Left renal cortex interstitium (tissue), 4 donors: Measurements from ENCODE around the gene TMSB4X. TPM values are rescaled to one million over a fixed set of nuclear protein-coding genes. Genes with fewer than 3 reads are reported as not detected.

ENCODE experiments used
- DNase-seq, 4 donors: peaks; one replicate each; pipeline ENCODE4 v3.0.0-alpha.2; 2013; ENCODE audit warnings: low read depth in 4 of 4, low spot score in 2 of 4, missing footprints in 1 of 4
- polyA plus RNA-seq, 4 donors: library from polyadenylated mRNA; unstranded; fragments of 120-200 nt; gene quantifications; one replicate each; pipeline ENCODE4 v1.2.1, GENCODE V29; 2013; ENCODE audit not compliant: insufficient read length in 4 of 4

Gene TMSB4X
- polyA plus RNA-seq, 4 donors = 2,558 to 3,753 (median 3,159) TPM

DNA sequence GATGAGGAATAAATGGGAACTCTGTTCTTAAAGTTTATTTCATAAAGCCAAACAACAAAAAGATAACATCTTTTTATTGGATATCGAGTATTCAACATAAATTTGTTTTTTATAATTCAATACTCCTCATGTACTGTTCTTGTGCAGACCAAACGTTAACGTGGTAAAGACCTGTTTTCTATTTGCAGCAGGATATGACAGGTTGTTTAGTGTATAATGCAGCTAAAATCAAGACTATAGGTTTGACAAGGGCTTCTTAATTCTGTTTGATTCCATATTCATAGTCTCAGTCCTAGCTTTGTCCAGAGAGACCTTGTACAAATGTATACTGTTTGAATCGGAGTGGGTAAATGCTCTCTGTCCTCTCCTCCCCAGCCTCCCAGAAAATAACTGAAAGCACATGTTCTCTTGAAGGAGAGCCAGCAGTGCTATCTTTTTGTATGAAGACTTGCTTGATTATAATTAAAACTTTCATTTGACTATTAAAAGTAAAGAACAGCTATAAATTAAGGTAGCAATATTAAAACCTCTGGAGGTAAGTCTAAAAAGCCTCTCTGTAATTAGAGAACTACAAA lies 17.7 kb downstream of the TMSB4X start:
- DNase-seq = no peak

DNA sequence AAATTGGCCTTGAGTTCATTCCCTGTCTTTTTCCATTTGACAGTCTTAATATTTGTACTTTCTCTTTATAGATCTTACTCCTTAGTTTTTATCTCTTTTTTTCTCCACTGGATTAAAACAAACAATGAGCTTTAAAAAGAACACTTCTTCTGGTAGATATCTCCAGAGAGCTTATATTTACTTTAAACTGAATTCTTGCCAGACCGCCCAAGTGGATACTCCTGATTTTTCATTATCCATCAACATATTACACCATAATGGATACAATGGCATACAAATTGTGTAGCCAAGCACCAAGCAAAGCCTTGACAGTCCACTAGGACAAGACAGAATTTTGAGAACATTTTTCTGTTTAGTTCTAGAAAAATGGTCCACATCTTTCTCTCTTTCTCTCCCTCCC lies 18.9 kb downstream of the TMSB4X start:
- no peak for DNase-seq

DNA sequence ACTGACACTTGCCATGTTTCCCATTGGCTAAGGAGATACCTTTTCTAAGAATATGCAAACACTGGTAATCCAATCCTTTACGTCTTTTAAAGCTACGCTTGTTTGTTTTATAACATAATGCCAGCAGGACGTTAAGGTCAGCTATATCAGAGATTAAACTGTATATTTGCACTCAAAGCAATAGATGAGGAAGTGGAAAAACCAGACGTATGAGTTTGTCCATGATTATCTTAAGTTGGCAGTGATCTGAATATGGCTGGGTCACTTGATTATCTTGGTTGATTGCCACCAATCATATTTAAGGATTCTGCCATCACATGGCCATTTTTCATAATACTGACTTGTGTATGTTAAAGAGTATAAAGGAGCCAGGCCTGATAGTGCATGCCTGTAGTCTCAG lies 19.4 kb downstream of the TMSB4X start:
- DNase-seq = no peak

DNA sequence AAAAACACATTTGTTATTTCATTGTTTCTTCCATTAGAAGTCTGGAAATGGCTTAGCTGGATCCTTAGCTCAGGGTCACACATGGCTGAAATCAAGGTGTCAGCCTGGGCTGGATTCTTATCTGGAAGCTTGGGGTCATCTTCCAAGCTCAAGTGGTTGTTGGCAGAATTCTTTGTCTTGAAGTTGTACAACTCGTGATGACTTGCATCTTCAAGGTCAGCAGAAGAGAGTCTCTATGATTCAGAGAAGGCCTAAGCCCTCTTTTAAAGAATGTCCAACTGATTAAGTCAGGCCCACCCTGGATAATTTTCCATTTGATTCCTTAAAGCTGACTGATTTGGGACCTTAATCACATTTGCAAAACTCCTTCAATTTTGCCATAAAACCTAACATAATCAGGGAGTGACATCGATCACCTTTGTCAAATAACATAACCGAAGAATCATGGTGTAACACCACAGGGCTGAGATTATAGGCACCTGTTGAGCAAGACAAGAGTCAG lies 22.1 kb downstream of the TMSB4X start:
- no peak for DNase-seq

DNA sequence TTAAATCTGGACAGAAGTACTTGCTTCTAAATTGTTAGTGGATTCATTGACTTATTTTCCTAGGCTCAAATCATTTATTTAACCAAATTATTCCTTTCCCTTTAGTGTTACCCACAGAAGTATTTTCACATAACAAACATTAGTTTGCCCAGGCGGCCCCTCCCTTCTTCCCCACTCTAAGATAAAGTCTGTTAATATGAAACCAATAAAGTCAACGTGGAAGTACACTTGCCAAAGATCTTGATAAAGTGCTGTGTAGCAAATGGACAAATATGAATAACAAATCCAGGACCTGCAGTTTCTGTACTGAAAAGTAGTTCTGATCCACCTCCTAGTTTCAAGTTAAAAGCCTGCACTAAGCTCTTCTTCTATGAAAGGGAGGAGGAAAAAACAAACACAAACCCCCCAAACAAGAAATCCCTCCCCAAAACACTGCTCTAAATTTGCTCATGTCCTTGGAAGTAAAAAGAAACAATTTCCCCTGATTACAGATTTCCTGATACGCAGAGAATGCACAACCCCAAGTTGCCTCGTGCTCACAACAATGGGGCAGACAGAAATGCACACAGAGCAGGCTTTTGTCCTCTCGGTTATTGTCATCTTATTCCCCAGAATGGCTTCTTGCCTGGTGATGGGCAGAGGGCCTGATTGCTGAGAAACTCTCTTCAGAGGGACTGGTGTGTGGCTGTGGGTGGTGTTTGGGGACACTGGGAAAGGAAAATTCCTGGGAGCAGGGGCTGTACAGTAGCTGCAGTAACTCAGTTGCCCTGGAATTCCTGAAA lies 23.2 kb downstream of the TMSB4X start:
- no peak for DNase-seq

DNA sequence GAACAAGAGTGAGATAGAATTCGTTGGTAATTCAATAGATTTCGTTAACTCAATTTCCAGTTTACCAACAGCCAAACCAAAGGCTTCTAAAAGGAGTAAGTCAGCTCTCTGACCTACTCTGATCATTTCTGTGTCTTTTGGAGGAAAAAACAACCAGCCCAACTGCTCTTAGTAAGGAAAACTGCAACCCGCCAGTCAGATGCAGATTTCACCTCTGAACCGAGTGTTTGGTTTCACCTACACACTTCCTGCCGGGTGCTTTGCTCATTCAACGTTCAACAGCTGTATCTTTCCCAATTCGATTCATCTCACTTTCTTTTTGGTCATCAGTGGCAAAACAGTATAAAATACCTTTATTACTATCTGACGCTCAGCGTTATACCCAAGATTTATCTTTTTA lies 24.5 kb downstream of the TMSB4X start:
- DNase-seq = no peak

DNA sequence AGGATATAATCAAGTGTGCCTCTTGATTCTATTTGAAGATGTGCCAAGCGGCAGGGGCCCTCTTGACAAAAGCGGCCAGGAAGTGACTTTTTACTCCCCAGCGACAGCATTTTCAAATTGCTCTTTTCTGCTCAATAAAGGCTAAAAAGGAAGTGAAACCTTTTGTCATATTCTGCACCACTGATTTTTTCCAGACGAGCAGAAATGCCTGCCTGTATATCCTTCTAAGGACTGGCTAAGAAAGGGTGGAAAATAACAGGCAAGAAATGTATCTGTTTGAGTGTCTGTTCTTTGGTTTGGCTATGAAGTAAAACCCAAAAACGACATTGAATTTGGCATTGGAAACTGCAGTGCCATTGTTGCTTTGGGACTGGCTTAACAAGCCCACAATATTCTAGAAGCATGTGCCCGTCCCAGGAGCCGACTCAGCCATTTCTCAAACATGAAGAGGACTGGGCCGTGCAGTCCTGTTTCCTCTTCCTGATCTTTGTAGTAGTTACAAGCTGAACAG lies 25.4 kb downstream of the TMSB4X start:
- DNase-seq = no peak

DNA sequence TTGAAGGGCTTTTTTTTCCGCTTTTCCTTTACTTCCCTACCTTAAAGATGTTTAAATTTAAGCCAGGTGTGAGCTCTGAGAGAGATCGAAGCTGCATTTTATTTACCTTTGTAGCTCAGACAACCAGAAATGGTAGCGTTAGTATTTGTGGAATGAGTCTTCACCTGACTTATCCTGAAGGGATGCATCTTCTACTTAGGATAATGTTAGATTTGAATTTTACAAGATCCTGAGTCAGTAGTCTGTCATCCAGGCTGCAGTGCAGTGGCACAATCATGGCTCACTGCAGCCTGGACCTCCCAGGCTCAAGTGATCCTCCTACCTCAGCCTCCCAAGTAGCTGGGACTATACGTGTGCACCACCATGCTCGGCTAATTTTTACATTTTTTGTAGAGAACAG lies 26.2 kb downstream of the TMSB4X start:
- no peak for DNase-seq

DNA sequence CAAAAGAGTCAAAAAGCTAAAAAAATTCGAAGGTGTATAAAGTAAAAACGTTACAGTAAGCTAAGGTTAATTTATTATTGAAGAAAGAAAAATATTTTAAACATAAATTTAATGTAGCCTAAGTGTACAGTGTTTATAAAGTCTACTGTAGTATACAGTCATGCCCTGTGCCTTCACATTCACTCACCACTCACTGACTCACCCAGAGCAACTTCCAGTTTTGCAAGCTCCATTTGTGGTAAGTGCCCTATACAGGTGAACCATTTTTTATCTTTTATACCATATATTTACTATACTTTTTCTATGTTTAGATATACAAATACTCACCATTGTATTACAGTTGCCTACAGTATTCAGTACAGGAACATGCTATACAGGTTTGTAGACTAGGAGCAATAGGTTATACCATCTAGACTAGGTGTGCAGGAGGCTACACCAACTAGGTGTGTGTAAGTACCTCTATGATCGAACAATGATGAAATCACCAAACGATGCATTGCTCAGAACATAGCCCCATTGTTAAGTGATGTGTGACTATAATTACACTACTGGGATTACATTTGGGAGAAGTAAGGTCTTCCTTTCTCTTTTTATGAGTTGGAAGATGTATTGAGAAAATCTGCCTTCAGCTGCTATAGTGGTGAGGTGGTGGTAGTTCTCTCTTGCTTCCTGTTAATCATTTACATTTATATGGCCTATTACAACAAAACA lies 27.2 kb downstream of the TMSB4X start:
- DNase-seq = no peak

DNA sequence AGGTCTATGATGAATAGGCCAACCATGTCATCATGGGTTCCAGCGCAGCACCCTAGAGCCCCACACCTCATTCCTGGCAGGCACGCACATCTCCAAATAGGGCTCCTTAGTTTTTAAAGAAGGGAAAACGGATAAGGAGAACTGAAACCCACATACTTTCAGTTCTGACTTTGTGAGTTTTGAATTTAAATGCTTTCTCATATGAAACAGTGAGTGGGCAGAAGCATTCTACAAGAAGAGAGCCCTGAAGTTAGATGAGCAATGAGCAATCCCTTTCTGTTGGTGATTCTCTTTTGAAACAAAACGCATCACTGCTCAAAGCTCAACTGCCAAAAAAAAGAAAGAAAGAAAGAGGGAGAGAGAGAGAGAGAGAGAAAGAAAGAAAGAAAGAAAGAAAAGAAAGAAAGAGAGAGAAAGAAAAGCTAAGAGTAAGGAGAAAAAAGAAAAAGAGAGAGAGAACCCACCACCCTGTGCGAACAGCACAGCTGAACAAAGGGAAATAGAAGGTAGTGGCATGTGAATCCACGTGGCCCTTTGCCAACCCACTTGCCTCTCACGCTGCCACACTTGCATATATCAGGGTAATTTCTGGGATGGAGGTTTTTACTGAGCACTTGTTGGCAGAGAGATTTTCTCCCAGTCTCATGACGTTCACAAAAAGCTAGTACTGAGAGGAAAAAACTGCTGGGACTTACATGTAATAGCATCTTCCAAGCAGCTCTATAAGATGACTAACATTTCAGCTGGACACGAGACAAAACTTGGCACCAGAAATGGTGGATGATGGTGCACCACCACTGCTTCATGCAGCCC lies 31.0 kb downstream of the TMSB4X start:
- no peak for DNase-seq

DNA sequence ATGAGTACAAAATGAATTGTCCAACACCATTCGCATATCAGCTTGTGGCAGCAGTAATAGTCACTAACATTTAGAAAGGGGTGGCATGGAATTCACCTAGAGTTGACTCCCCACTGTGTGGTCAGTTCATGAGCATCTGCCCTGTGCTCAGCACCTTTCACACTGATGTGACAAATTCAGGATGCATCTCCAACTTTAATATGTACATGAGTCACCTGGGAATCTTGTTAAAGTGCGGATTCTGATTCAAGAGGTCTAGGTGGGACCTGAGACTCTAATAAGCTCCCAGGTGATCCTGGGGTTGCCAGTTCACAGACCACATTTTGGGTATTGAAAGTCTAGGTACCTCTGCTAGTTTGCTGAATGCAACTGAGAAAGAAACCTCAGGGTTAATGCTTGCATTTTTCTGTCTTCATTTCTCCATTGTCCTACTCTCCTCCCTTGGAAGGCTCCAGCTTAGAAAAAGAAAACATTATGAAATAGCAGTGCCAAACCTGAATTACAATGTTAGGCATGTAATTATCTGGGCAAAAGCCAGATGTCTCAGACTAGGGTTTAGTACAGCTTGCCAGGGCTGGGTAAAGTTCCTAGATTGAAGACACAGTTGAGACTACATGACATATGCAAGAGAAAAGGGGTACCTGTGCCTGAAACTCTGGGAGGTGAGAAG lies 32.7 kb downstream of the TMSB4X start:
- no peak for DNase-seq

DNA sequence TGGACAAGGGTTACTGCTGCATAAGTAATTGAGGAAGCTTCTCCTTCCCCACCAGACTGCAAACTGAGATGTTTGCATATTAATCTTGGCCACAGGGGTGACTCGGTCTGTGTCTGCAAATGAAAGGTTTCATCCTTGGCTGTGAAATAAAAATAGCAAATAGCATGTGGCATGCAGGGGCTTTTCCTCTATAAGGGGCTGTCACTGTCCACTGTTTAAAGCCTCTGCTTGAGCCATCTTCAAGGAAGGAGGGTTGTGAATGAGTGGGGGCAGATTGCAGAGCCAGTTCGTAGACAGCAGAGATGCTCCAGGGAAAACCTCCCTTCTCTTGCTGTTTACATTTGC lies 33.3 kb downstream of the TMSB4X start:
- no peak for DNase-seq

DNA sequence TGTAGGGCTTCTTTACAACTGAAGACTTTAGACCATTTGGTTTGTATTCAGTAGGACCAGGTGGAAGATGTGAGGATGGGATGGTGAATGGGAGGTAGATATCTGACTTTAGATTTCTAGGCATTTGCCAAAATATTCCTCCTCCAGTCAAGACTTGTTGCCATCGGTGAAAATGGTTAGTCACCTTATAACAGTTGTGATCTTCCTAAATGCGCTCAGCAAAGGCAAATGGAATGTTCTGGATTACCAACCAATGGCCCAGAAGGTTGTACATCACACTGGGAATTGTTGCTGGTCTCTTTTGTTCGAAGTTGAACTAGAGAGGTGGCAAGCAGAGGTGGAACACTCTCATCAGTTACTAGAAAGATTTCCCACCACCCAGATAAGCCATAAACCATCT lies 33.9 kb downstream of the TMSB4X start:
- DNase-seq = no peak

DNA sequence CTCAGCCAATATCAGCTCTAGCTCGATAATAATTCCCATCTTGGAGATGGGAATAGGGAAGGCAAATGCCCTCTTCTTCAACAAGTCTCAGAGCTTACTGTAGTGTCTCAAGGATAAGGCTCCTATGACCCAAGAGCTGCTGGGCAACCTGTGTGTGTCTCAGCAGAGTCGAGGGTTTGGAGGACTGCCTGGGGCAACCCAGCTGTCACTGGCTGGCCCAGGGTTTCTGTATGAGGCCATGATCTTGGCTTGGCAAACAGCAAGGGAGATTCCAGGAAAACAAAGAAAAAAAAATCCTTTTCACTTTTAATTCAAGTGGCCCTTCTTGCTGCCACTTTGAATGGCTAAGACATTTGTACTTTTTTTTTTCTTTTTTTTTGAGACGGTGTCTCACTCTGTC lies 34.4 kb downstream of the TMSB4X start:
- no peak for DNase-seq

DNA sequence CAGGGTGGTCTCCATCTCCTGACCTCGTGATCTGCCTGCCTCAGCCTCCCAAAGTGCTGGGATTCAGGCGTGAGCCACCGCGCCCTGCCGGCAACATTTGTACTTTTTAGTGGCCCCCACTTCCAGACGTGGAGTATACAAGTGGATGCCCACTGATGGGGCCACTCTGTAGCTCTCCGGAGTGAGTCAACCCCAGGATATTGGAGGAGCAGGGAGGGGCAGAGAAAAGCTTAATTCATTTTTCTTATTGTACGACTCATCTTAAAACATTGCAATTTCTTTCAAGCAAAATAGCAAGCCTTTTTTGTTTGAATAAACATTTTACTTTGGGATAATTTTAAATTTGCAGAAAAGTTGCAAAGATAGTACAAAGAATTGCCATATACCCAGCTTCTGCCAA lies 34.9 kb downstream of the TMSB4X start:
- DNase-seq = no peak

DNA sequence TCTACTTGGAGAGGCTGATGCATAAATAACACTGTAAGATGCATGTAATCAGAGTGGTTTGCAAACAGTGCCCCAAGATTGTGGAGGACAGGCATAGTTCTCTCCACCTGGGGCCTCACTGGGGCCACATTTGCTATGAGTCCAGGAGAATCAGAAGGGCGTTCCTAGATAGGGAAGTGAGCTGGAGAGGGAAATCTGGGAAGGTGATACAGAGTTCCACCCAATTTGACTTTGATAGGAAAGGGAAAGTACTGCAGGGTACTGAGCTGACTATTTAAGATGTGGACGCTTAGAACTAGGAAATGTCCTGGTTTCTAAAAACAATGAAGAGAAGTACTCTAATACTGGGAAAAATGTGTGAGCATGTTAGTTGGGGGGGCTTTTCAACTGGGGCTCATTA lies 35.6 kb downstream of the TMSB4X start:
- no peak for DNase-seq

DNA sequence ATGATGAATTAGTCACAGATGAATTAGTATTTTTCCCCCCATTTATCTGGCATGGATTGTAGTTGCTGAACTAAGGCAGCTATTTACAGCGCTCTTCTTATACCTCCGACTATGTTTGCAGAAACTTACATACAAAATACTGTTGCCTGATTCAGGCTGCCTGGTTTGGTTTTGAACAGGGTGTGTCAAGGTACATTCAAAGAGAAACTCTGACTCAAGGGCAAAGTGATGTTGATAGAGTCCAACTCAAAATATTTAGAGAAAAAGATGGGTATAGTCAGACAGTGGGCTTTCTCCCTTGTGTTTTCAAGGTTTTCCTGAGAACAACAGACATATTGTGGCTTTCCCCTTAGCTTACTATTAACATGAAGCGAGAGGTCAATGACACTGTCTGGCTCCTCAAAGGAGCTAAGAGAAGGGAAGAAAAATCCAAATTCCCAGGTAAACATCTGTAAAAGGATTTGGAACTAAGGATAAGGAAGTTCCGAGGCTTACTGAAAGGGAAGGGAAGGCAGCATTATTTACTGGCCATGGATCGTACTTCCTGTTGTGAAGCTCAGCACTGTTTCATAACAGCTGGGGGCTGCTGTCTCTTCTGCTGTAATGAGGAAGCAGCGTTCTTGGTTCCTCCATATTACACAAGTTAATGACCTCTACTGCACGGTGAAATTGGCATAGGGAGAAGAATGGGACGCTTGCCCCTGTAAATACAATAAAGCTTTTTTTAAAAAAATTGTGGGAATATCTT lies 38.6 kb downstream of the TMSB4X start:
- DNase-seq = no peak

DNA sequence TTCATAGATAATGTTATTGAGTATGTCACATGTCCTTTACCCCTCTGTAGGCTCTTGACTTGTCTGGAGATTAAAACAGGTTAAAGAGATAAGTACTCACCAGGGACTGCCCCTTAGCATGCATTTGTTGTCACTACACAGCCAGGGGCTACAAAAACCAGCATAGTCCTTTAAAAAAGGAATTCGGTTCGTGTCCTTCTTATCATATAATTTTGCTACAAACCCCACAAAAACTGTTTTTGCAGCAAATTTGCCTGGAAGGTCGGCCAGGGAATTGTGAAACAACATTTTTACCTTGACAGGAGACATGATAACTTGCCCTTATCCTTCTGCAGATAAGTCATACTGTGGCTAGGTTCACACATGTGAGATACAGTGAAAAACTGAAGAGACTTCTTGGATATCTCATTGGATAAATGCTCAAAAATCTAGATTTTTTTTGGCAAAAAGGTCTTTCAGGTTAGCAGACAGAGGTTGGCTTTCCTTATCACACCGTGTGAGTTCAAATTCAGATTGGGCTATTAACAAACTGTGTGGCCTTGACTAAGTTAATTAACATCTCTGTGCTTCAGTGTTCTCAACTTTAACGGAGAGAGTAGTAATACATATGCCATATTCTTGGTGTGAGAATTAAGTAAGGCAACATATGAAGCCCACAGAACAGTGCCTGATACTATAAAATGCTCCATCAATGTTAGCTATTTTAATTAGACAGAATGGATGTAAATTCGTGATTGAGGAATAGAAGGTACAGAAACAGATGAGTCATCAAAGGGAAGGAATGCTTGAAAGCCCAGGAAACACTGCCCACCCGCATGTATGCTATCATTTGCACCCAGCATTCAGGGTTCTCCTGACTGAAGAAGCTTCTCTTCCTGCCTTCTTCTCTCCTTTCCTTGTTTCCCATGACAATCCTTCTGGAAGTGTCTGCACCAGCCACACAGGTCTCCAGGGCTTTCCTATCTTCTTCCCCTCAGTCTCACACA lies 39.5 kb downstream of the TMSB4X start:
- no peak for DNase-seq
